Fibroblast of peridontal ligament (primary cell): ENCODE measurements around the gene SELE.

ENCODE experiments used
- DNase-seq: peaks from one replicate; pipeline ENCODE4 v3.0.0-alpha.2; 2010; ENCODE audit errors: extremely low read depth

Gene SELE

GRCh38 chr1:169733924-169734323, at the start of gene SELE:
Gene SELE (minus strand): TSS chr1:169734079. CDS start chr1:169733612, 467 bp downstream.
- no peak for DNase-seq

- DNase-seq, result no peak
These were observed 48.7 kb upstream of the SELE start for GRCh38 chr1:169782596-169782995.

GRCh38 chr1:169779970-169780369, 46.1 kb upstream of the SELE start:
- peak; percentile 53 for DNase-seq

GRCh38 chr1:169779150-169779549, 45.3 kb upstream of the SELE start:
- peak; percentile 14 for DNase-seq

GRCh38 chr1:169776440-169776839, 42.6 kb upstream of the SELE start:
- DNase-seq, result no peak

- DNase-seq, result no peak
These were observed 34.3 kb upstream of the SELE start for GRCh38 chr1:169768161-169768560.

GRCh38 chr1:169765580-169766331, 31.9 kb upstream of the SELE start:
- no peak for DNase-seq

- no peak for DNase-seq
These were observed 31.0 kb upstream of the SELE start for GRCh38 chr1:169764919-169765318.

- no peak for DNase-seq
These were observed 28.8 kb upstream of the SELE start for GRCh38 chr1:169762699-169763098.

GRCh38 chr1:169759038-169759437, 25.2 kb upstream of the SELE start:
- DNase-seq, result no peak

- no peak for DNase-seq
These were observed 19.7 kb upstream of the SELE start for GRCh38 chr1:169753549-169753948.

- no peak for DNase-seq
These were observed 16.2 kb upstream of the SELE start for GRCh38 chr1:169750041-169750440.

- DNase-seq, result no peak
These were observed 12.7 kb upstream of the SELE start for GRCh38 chr1:169746550-169746949.

GRCh38 chr1:169745015-169745861, 11.4 kb upstream of the SELE start:
- DNase-seq, result no peak

GRCh38 chr1:169741666-169742394, 8.0 kb upstream of the SELE start:
- DNase-seq, result peak; percentile 75

- no peak for DNase-seq
These were observed 6.1 kb upstream of the SELE start for GRCh38 chr1:169739980-169740379.

- DNase-seq, result no peak
These were observed 2.4 kb downstream of the SELE start for GRCh38 chr1:169731446-169731845.

GRCh38 chr1:169729991-169730390, 3.9 kb downstream of the SELE start:
- no peak for DNase-seq

- no peak for DNase-seq
These were observed 6.6 kb downstream of the SELE start for GRCh38 chr1:169727307-169727706.

- DNase-seq, result no peak
These were observed 7.0 kb downstream of the SELE start for GRCh38 chr1:169726851-169727250.

- no peak for DNase-seq
These were observed 7.9 kb downstream of the SELE start for GRCh38 chr1:169725930-169726329.

- no peak for DNase-seq
These were observed 9.7 kb downstream of the SELE start for GRCh38 chr1:169724168-169724567.
